HUES6 (cell line): ENCODE measurements around the gene GALR3.

Experiments used
- H3K27ac ChIP-seq: 2 replicates; pipeline ENCODE4 v1.7.0; 2013; ENCODE audit warnings: low read depth, mild to moderate bottlenecking, low read length, inconsistent platforms
- H3K27me3 ChIP-seq: 2 replicates; pipeline ENCODE4 v1.6.1; 2013; ENCODE audit warnings: low read length; ENCODE audit not compliant: control insufficient read depth, insufficient read depth
- H3K36me3 ChIP-seq: 2 replicates; pipeline ENCODE4 v1.6.1; 2013; ENCODE audit warnings: low read length; ENCODE audit not compliant: control insufficient read depth, insufficient read depth
- H3K4me1 ChIP-seq: 2 replicates; pipeline ENCODE4 v1.6.1; 2013; ENCODE audit warnings: low read length; ENCODE audit not compliant: control insufficient read depth, insufficient read depth
- H3K4me3 ChIP-seq: 2 replicates; pipeline ENCODE4 v1.5.1; 2013; ENCODE audit warnings: low read depth, low read length
- H3K9ac ChIP-seq: one replicate; pipeline ENCODE4 v1.6.1; 2013; ENCODE audit warnings: mild to moderate bottlenecking, low read length
- H3K9me3 ChIP-seq: 2 replicates; pipeline ENCODE4 v1.6.1; 2013; ENCODE audit warnings: low read depth, low read length; ENCODE audit not compliant: control insufficient read depth, insufficient read depth

The GALR3 gene

DNA sequence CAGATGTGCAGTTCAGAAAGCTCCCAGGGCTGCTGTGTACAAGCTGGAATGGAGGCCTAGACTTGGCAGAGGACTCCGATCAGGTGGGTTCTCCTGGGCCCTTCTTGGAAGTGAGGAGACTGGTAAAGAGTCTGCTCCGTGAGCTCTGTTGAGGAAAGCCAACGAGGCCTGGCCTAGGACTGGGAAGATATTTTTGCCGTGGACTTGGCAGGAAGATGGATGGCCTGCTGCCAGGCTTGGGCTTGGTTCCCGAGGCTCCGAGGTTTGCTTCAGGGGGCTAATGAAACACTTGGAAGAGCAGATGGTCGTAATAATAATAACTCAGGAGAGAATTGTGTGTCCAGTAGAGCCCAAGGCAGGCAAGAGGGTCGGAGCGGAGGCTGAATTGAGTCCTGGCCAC lies 3.9 kb downstream of the GALR3 start:
- Histone ChIP-seq H3K27me3 (peaks cover 38% of the 10 kb centered on the region), H3K4me3 (no peak overlapping the region), H3K9me3 (no peaks in the 10 kb centered on the region), H3K36me3 (peaks cover 25% of the 10 kb centered on the region), H3K27ac (no peak overlapping the region), H3K9ac (no peak overlapping the region), H3K4me1 (peaks cover 17% of the 10 kb centered on the region)

DNA sequence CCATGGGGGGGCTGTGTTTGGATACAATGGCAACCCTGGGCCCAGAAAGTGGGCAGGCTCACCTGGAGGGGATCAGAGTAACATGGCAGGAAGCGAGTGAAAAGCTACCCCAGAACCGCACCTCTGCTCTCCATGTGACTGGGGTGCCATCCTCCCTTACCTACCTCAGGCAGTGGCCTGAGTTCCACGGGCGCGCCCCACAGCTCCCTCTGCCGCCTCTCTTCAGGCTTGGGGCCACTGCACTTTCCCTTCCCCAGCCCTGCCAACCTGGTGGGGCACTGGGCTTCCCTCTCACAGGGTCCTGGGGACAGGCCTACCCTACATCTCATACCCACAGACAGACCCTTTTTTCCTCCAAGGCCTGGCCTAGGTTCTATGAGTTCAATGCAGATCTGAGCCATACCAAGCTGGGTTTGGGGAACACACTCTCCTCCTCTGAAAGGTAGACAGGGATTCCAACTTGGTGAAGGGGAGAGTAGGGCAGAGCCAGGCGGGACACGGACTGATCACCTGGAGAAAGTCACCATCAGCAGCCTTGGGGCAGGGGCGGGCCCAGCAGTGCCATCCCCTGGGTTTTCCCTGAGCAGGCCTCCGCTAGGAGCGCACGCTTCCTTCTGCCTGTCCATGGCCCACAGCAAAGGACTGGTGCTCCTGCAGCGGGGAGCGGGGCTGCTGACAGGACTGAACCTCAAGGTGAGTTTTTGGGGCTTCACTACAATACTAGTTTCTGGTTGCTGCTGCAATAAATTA lies 7.1 kb downstream of the GALR3 start:
- Histone ChIP-seq H3K27ac (no peak overlapping the region), H3K36me3 (peaks cover 46% of the 10 kb centered on the region), H3K4me1 (no peaks in the 10 kb centered on the region), H3K9ac (no peak overlapping the region), H3K4me3 (no peak overlapping the region), H3K9me3 (no peaks in the 10 kb centered on the region), H3K27me3 (peaks cover 6% of the 10 kb centered on the region)

DNA sequence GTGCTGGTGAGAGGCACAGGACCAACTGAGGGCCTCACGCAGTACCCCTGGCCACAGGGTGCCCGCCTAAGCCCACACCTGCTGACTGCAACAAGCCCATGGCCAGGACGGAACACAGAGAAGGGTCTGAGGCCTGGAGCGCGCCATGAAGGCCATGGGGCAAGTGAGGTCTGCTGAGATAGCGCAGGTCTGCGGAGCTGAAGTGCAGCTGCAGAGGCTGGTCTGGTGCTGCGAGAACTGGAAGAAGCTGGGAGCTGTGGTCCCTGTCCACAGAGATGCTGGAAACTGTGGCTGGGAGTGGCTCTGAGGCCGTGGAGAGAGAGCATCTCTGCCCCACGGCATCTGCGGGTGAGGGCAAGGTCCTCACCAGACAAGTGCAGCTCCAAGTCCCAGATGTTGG lies 8.3 kb downstream of the GALR3 start:
- Histone ChIP-seq H3K27me3 (no peaks in the 10 kb centered on the region), H3K36me3 (peaks cover 46% of the 10 kb centered on the region), H3K4me3 (no peak overlapping the region), H3K9me3 (no peaks in the 10 kb centered on the region), H3K9ac (no peak overlapping the region), H3K4me1 (no peaks in the 10 kb centered on the region), H3K27ac (no peak overlapping the region)

DNA sequence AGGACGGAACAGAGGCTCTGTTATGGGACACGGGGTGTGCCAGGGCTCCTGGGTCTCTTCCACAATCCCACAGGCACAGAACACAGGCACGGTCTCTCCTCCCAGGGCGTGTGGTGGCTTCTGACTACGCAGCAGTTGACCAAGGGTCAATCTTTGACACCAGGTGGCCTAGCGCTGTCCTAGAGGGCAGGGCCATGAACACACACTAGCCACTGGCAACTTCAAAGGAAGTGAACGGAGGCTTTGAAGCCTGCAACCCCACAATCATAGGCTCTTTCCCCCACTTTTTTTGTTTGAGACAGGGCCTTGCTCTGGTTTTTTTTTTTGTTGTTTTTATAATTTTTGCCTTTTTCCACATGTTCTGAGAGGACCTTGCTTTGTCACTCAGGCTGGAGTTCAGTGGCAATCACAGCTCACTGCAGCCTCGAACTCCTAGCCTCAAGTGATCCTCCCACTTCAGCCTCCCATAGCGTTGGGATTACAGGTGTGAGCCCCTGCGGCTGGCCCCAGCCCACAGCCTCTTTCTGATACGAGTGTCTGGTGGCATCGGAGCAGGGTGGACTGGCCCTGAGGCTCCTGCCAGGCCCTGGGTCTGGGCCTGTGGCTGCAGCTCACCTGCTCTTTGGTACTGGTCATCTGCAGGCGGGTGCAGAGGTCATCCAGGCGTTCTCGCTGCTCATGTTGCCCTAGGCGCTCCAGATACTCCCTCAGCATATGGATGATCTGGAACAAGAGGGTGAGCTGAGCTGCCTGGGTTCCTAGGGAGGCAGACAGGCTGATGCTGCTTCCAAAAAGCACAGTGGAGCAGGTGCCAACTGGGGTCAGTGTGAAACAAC lies 9.1 kb downstream of the GALR3 start:
- Histone ChIP-seq H3K36me3 (peaks cover 51% of the 10 kb centered on the region), H3K4me1 (no peaks in the 10 kb centered on the region), H3K4me3 (no peak overlapping the region), H3K27me3 (no peaks in the 10 kb centered on the region), H3K27ac (no peak overlapping the region), H3K9ac (no peak overlapping the region), H3K9me3 (no peaks in the 10 kb centered on the region)

DNA sequence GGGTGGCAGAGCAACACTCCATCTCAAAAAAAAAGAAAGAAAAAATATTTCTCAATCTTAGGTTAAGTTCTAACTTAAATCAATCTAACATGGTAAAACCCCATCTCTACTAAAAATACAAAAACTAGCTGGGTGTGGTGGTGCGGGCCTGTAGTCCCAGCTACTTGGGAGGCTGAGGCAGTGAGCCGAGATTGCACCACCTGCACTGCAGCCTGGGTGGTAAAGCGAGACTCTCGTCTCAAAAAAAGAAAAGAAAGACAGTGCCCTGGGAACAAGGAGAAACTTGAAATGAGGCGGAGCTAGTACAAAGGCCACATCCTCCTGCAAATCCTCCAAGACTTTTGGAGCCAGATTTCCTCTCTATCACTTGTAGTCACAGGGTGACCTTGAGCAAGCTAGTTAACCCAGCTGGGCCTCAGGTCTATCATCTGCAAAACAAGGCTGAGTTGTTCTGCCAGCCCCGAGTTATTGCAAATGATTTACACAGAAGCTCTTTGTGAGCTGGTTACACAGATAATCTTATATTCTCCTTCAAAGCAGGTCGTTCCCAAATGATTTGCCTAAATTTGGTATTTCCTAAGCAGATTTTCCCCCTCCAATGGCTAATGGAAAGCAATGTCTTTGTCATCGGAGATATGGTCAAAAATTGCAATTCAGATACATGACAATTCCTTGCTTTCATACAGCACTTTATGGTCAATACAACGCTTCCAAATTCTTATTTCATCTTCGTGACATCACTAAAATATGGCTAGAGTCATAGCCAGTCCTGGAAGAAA lies 19.0 kb downstream of the GALR3 start:
- no peaks in the 10 kb centered on the region for H3K27me3 ChIP-seq
- H3K36me3 ChIP-seq = peaks cover 19% of the 10 kb centered on the region
- peaks cover 4% of the 10 kb centered on the region; the same call in 1 of the 2 replicates for H3K9me3 ChIP-seq
- no peak overlapping the region for H3K9ac ChIP-seq
- H3K27ac ChIP-seq = no peak overlapping the region
- no peaks in the 10 kb centered on the region for H3K4me1 ChIP-seq
- H3K4me3 ChIP-seq = no peak overlapping the region

DNA sequence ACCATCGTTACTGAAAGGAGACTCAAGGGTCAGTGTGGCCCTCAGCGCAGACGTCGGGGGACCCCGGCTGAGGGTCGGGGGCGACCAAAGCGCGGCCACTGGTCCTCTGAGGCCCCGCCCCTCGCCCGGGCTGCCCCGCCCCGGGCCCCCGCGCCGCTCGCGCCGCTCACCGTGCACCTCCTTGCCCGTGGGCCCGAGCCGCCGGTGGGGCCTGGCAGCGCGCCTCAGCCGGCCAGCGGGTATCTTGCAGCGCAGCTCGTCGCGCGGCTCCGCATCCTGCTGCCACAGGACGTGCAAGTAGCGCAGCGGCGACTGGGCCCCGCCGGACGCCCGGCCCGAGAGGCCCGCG lies 20.5 kb downstream of the GALR3 start:
- no peaks in the 10 kb centered on the region for H3K4me1 ChIP-seq
- peaks cover 7% of the 10 kb centered on the region for H3K36me3 ChIP-seq
- H3K9me3 ChIP-seq = peaks cover 4% of the 10 kb centered on the region; the same call in 1 of the 2 replicates
- H3K4me3 ChIP-seq = peak overlapping the region; percentile 85
- H3K27me3 ChIP-seq = no peaks in the 10 kb centered on the region
- H3K9ac ChIP-seq = peak overlapping the region; percentile 75
- no peak overlapping the region for H3K27ac ChIP-seq

DNA sequence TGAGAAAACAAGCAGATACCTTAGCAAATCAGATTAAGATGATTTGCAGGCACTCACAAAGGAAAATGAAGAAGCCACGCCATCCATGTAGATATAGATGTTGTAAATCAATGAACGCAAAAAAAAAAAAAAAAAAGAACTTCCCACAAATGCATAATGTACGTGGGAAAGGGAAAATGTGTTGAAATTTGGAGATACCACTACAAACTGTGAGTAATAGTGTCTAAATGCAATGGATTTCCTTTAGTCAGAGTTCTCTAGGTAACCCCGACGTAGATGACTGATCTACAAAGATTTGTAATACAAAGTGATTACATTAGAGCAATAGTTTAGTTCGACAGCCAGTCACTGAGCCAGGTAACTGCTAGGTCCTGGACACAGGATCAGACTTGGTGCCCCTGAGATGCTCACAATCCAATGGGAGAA lies 21.7 kb downstream of the GALR3 start:
- H3K4me1 ChIP-seq = no peaks in the 10 kb centered on the region
- H3K27me3 ChIP-seq = no peaks in the 10 kb centered on the region
- no peak overlapping the region for H3K27ac ChIP-seq
- peaks cover 4% of the 10 kb centered on the region; the same call in 1 of the 2 replicates for H3K9me3 ChIP-seq
- peak overlapping the region; percentile 85 for H3K4me3 ChIP-seq
- H3K9ac ChIP-seq = no peak overlapping the region
- H3K36me3 ChIP-seq = peaks cover 2% of the 10 kb centered on the region

DNA sequence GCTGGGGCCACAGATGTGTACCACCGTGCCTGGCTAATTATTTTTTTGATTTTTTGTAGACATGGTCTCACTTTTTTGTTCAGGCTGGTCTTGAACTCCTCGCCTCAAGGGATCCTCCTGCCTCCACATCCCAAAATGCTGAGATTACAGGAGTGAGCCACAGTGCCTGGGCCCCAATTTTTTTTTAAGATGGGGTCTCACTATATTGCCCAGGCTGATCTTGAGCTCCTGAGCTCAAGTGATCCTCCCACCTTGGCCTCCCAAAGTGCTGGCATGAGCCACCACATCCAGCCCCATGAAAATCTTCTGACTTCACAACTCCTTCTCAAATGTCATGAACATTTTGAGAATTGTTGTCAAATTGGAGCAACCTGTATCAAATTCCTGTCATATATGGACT lies 23.3 kb downstream of the GALR3 start:
- Histone ChIP-seq H3K4me3 (no peak overlapping the region), H3K9me3 (peaks cover 4% of the 10 kb centered on the region; the same call in 1 of the 2 replicates), H3K27me3 (no peaks in the 10 kb centered on the region), H3K36me3 (peaks cover 11% of the 10 kb centered on the region), H3K9ac (no peak overlapping the region), H3K4me1 (0 out of 2 replicates have a peak, but pooled peaks cover 3% of the 10 kb centered on the region), H3K27ac (no peak overlapping the region)

DNA sequence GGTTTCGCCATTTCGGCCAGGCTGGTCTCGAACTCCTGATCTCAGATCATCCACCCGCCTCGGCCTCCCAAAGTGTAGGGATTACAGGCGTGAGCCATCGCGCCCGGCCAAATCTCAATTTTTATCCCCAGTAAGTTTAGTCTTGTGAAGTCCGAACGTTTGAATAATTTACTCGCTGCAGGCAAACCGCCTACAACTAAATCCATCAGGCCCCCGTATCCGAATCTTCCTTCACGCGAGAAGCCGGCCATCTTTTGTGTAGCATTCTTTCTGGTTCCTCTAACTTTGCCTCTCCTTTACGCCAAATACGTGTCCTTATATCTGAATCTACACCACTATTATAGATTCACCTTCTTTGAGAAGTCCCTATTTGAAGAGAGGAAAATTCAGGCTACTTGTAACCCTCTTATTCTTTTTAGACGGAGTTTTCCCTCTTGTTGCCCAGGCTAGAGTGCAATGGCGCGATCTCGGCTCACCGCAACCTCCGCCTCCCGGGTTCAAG lies 25.5 kb downstream of the GALR3 start:
- Histone ChIP-seq H3K9me3 (peaks cover 4% of the 10 kb centered on the region; the same call in 1 of the 2 replicates), H3K36me3 (peaks cover 33% of the 10 kb centered on the region), H3K27me3 (no peaks in the 10 kb centered on the region), H3K27ac (peak overlapping the region; percentile 96), H3K9ac (peak overlapping the region; percentile 89), H3K4me1 (0 out of 2 replicates have a peak, but pooled peaks cover 3% of the 10 kb centered on the region), H3K4me3 (peak overlapping the region; percentile 88)

DNA sequence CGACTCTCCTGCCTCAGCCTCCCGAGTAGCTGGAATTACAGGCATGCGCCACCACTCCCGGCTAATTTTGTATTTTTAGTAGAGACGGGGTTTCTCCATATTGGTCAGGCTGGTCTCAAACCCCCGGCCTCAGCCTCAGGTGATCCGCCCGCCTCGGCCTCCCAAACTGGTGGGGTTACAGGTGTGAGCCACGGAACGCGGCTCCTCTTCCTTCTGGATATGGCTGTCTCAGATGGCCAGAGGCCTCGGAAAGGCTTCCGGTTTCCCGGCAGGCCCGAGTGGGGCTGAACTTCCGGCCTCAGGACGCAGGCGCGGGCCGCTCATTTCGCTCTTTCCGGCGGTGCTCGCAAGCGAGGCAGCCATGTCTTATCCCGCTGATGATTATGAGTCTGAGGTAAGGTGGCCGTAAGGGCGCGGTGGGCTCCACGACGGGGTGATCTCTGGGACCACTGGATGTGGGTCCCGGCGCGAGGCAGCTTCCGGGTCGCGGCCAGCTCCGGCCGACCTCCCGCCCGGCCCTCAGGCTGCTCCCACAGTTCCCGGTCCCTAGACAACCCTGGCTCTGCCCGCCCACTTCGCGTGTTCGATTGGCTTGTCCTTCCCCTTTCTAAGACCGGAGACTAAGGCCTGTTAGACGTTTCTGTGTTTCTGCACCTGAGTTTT lies 26.0 kb downstream of the GALR3 start, which contains the start of gene EIF3L:
Gene EIF3L (plus strand): TSS at position 331 of the 663 bp plus-strand sequence. CDS start 31 bp downstream, at position 362.
- Histone ChIP-seq H3K9me3 (peaks cover 4% of the 10 kb centered on the region; the same call in 1 of the 2 replicates), H3K27me3 (no peaks in the 10 kb centered on the region), H3K4me1 (0 out of 2 replicates have a peak, but pooled peaks cover 3% of the 10 kb centered on the region), H3K36me3 (peaks cover 39% of the 10 kb centered on the region), H3K4me3 (peak within 1 kb of the TSS; percentile 88), H3K9ac (peak within 1 kb of the TSS; percentile 89), H3K27ac (peak within 1 kb of the TSS; percentile 96)
